Measurements from ENCODE around the gene ZSCAN1. TPM values are rescaled to one million over a fixed set of nuclear protein-coding genes. Genes with fewer than 3 reads are reported as not detected.

The ZSCAN1 gene
- total RNA-seq (2022), result not detected in 2 replicates
- Bru-seq, nascent RNA, result not detected
- BruChase-seq, experiment 1, labeled RNA remaining after a 6-hour chase, result not detected
- not detected for BruChase-seq, experiment 2, labeled RNA remaining after a 2-hour chase
- long read RNA-seq, result 0 reads

DNA sequence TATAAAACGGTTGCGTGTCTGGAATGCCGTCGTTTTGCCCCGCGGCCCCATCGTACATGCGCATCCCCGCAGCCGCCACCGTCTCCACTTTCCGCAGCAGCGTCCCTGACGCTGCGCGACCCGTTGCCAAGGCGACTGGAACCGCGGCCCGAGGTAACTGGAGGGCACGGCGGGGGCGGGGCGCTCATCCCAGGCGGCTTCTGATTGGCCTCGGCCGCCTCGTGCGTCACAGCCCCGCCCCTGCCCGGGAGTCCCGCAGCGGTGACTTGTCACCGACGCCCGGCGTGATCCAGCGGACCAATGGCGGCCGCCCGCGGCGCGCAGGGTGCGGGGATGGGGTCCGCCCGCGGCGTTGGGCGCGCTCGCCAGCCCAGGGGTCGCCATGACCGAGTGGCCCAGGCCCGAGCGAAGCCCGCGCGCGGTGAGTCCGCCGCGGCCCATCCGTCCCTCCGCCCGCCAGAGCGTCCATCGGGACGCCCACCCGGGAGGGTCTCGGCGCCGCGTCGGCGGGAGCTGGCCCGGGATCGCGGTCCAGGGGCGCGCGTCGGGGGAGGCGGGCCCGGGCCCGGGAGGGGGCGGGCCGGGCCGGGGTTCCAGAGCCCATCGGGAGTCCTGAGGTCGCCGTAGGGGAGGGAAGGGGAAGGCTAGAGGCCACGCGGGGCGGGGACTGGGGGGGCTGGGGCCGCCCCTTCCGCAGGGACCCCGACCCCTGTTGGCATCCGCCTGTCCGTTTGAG is at the start of gene ZSCAN1:
Gene ZSCAN1, plus strand, starts transcription at position 285 of the 736 bp plus-strand sequence. CDS start 3,812 bp downstream, outside the sequence.
- BruUV-seq (replicated peaks), result no TSS peak
- DNase-seq (ENCODE audit: unreplicated experiment), result no peak
- intact Hi-C loops (cut with micrococcal nuclease), result no loop called here
- TF ChIP-seq, protein P1, sequence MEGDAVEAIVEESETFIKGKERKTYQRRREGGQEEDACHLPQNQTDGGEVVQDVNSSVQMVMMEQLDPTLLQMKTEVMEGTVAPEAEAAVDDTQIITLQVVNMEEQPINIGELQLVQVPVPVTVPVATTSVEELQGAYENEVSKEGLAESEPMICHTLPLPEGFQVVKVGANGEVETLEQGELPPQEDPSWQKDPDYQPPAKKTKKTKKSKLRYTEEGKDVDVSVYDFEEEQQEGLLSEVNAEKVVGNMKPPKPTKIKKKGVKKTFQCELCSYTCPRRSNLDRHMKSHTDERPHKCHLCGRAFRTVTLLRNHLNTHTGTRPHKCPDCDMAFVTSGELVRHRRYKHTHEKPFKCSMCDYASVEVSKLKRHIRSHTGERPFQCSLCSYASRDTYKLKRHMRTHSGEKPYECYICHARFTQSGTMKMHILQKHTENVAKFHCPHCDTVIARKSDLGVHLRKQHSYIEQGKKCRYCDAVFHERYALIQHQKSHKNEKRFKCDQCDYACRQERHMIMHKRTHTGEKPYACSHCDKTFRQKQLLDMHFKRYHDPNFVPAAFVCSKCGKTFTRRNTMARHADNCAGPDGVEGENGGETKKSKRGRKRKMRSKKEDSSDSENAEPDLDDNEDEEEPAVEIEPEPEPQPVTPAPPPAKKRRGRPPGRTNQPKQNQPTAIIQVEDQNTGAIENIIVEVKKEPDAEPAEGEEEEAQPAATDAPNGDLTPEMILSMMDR (IDR thresholded peaks at IDR 0.05; ENCODE audit: unreplicated experiment), result no peak
- Mint-ChIP-seq H3K4me1 (ENCODE audit: insufficient read depth, unreplicated experiment) (no peaks in the 10 kb centered on the region), H3K27me3 (ENCODE audit: insufficient read depth, unreplicated experiment) (no peaks in the 10 kb centered on the region), H3K36me3 (ENCODE audit: insufficient read depth, unreplicated experiment) (no peaks in the 10 kb centered on the region), H3K9me3 (ENCODE audit: unreplicated experiment) (peaks cover 38% of the 10 kb centered on the region), H3K4me3 (ENCODE audit: unreplicated experiment) (no peak within 1 kb of the TSS), H3K27ac (ENCODE audit: low read depth, unreplicated experiment) (no peak within 1 kb of the TSS)
- ChIA-PET POLR2A (no interaction called here), CTCF (no interaction called here)

DNA sequence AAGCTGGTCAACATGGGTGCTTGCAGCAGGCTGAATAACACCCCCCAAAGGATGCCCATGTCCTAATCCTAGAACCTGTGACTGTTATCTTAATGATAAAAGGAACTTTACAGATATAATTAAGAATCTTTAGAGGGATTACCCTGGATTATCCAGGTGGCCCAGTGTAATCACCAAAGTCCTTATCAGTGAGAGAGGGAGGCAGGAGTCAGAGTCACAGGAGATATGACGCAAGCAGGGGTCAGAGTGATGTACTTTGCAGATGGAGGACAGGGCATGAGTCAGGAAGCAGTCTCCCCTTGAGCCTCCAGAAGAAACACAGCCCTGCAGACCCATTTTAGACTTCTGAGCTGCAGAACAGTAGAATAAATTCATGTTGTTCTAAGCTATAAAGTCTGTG is 41.0 kb upstream of the ZSCAN1 start:
- TF ChIP-seq, protein P1 (IDR thresholded peaks at IDR 0.05; ENCODE audit: unreplicated experiment), result no peak
- peaks cover 27% of the 10 kb centered on the region for H3K9me3 Mint-ChIP-seq (ENCODE audit: unreplicated experiment)
- DNase-seq (ENCODE audit: unreplicated experiment), result no peak
- no peaks in the 10 kb centered on the region for H3K27me3 Mint-ChIP-seq (ENCODE audit: insufficient read depth, unreplicated experiment)
- ChIA-PET CTCF (no interaction called here), POLR2A (no interaction called here)
- intact Hi-C loops (cut with micrococcal nuclease), result no loop called here
- no TSS peak for BruUV-seq (replicated peaks)
- H3K36me3 Mint-ChIP-seq (ENCODE audit: insufficient read depth, unreplicated experiment), result no peaks in the 10 kb centered on the region
- no peak overlapping the region for H3K27ac Mint-ChIP-seq (ENCODE audit: low read depth, unreplicated experiment)
- H3K4me3 Mint-ChIP-seq (ENCODE audit: unreplicated experiment), result no peak overlapping the region
- no peaks in the 10 kb centered on the region for H3K4me1 Mint-ChIP-seq (ENCODE audit: insufficient read depth, unreplicated experiment)

GRCh38 chr19:58000677-58001076 is 33.1 kb upstream of the ZSCAN1 start:
- Mint-ChIP-seq H3K4me1 (ENCODE audit: insufficient read depth, unreplicated experiment) (no peaks in the 10 kb centered on the region), H3K27me3 (ENCODE audit: insufficient read depth, unreplicated experiment) (no peaks in the 10 kb centered on the region), H3K4me3 (ENCODE audit: unreplicated experiment) (no peak overlapping the region), H3K9me3 (ENCODE audit: unreplicated experiment) (peaks cover 39% of the 10 kb centered on the region), H3K36me3 (ENCODE audit: insufficient read depth, unreplicated experiment) (no peaks in the 10 kb centered on the region), H3K27ac (ENCODE audit: low read depth, unreplicated experiment) (no peak overlapping the region)
- TF ChIP-seq, protein P1 (IDR thresholded peaks at IDR 0.05; ENCODE audit: unreplicated experiment), result no peak
- POLR2A ChIA-PET, result no interaction called here
- BruUV-seq (replicated peaks), result no TSS peak
- intact Hi-C loops (cut with micrococcal nuclease), result no loop called here
- DNase-seq (ENCODE audit: unreplicated experiment), result no peak
- CTCF ChIA-PET, result interaction anchor here (0.6 kb wide), 1 partner anchor 20 kb away, joined by 5 read pairs; no protein-coding TSS in a partner anchor

DNA sequence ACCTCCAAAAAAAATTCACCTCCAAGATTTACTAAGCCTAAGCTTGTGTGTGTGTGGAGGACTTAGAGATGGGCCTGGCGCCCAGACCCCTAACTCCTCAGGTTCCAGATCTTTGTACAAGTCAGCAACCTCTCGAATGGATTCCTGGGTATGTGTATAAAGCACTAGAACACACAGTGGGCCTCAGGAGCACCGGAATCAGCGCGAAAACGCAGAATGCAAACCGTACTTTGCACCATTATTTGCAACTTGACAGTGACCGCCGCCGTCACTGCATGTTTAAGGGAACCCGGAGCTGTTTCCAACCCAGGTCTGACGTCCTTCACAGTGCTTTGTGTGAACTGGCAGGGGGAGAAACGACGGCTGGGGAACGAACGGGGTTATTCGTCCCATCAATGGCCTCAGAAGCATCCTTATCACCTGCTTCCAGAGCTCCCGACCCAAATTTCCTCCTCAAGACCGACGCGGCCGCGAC is 31.9 kb upstream of the ZSCAN1 start:
- no peak overlapping the region for H3K27ac Mint-ChIP-seq (ENCODE audit: low read depth, unreplicated experiment)
- no peaks in the 10 kb centered on the region for H3K27me3 Mint-ChIP-seq (ENCODE audit: insufficient read depth, unreplicated experiment)
- BruUV-seq (replicated peaks), result no TSS peak
- H3K4me1 Mint-ChIP-seq (ENCODE audit: insufficient read depth, unreplicated experiment), result no peaks in the 10 kb centered on the region
- ChIA-PET CTCF (no interaction called here), POLR2A (no interaction called here)
- H3K36me3 Mint-ChIP-seq (ENCODE audit: insufficient read depth, unreplicated experiment), result no peaks in the 10 kb centered on the region
- intact Hi-C loops (cut with micrococcal nuclease), result no loop called here
- peak overlapping the region; percentile 28 for H3K4me3 Mint-ChIP-seq (ENCODE audit: unreplicated experiment)
- H3K9me3 Mint-ChIP-seq (ENCODE audit: unreplicated experiment), result peaks cover 40% of the 10 kb centered on the region
- DNase-seq (ENCODE audit: unreplicated experiment), result no peak
- TF ChIP-seq, protein P1 (IDR thresholded peaks at IDR 0.05; ENCODE audit: unreplicated experiment), result no peak

All from MCF 10A (cell line).